Measurements from ENCODE around the gene B3GNT3.
"Not testable (repeated sequence)": the region's sequence is repeated elsewhere in the genome, so short reads cannot be mapped to it uniquely, and the experiment has no call there.

The B3GNT3 gene

GRCh38 chr19:17766543-17767131, 28.3 kb upstream of the B3GNT3 start:
- DNase-seq (ENCODE audit: low read depth in 2 of 2), result no peak

GRCh38 chr19:17767559-17767958, 27.4 kb upstream of the B3GNT3 start:
- DNase-seq (ENCODE audit: low read depth in 2 of 2), result no peak

- no peak for DNase-seq (ENCODE audit: low read depth in 2 of 2)
Observed at GRCh38 chr19:17770613-17771012, 24.3 kb upstream of the B3GNT3 start.

GRCh38 chr19:17772172-17772571, 22.8 kb upstream of the B3GNT3 start:
- DNase-seq (ENCODE audit: low read depth in 2 of 2), result no peak

GRCh38 chr19:17775245-17775927, 19.6 kb upstream of the B3GNT3 start:
- peak; percentile 24 to 33 for DNase-seq (ENCODE audit: low read depth in 2 of 2)

- DNase-seq (ENCODE audit: low read depth in 2 of 2), result no peak
Observed at GRCh38 chr19:17775991-17776803, 18.7 kb upstream of the B3GNT3 start.

- not testable (repeated sequence) for DNase-seq (ENCODE audit: low read depth in 2 of 2)
Observed at GRCh38 chr19:17777840-17778239, 17.1 kb upstream of the B3GNT3 start.

GRCh38 chr19:17778251-17778967, 16.5 kb upstream of the B3GNT3 start:
- DNase-seq (ENCODE audit: low read depth in 2 of 2), result peak; percentile 55 to 64

- no peak for DNase-seq (ENCODE audit: low read depth in 2 of 2)
Observed at GRCh38 chr19:17778968-17779929, 15.7 kb upstream of the B3GNT3 start.

- no peak for DNase-seq (ENCODE audit: low read depth in 2 of 2)
Observed at GRCh38 chr19:17780781-17781180, 14.2 kb upstream of the B3GNT3 start.

- DNase-seq (ENCODE audit: low read depth in 2 of 2), result not testable (repeated sequence)
Observed at GRCh38 chr19:17783721-17784120, 11.2 kb upstream of the B3GNT3 start.

GRCh38 chr19:17784201-17785008, 10.5 kb upstream of the B3GNT3 start:
- peak; percentile 61 to 71 for DNase-seq (ENCODE audit: low read depth in 2 of 2)

GRCh38 chr19:17787274-17787913, 7.5 kb upstream of the B3GNT3 start:
- no peak for DNase-seq (ENCODE audit: low read depth in 2 of 2)

GRCh38 chr19:17788632-17789031, 6.3 kb upstream of the B3GNT3 start:
- no peak for DNase-seq (ENCODE audit: low read depth in 2 of 2)

GRCh38 chr19:17790059-17790780, 4.7 kb upstream of the B3GNT3 start:
- no peak for DNase-seq (ENCODE audit: low read depth in 2 of 2)

GRCh38 chr19:17794412-17794730, 567 bp upstream of the B3GNT3 start:
- no peak for DNase-seq (ENCODE audit: low read depth in 2 of 2)

GRCh38 chr19:17795495-17795856, 538 bp downstream of the B3GNT3 start:
- DNase-seq (ENCODE audit: low read depth in 2 of 2), result no peak

- no peak for DNase-seq (ENCODE audit: low read depth in 2 of 2)
Observed at GRCh38 chr19:17796013-17796837, 1.3 kb downstream of the B3GNT3 start.
